Lower lobe of right lung (tissue), 2 donors: ENCODE measurements around the gene NRXN3. TPM values are rescaled to one million over a fixed set of nuclear protein-coding genes. Genes with fewer than 3 reads are reported as not detected.

Experiments
- ATAC-seq, 2 donors: fragments of 200-7000 bp; cut with Tn5 transposase; one replicate each; pipeline ENCODE4 v1.9.1; 2020 to 2022; ENCODE audit warnings: mild to moderate bottlenecking in 2 of 2, moderate library complexity in 2 of 2
- DNase-seq: peaks from one replicate; pipeline ENCODE4 v3.0.0-alpha.2; 2020
- H3K27ac ChIP-seq: fragments of 200-600 bp; one replicate; pipeline ENCODE4 v1.8.0; 2022
- H3K27me3 ChIP-seq: fragments of 200-600 bp; one replicate; pipeline ENCODE4 v1.8.0; 2022; ENCODE audit warnings: low read depth
- H3K36me3 ChIP-seq: fragments of 200-600 bp; one replicate; pipeline ENCODE4 v1.8.0; 2022; ENCODE audit warnings: mild to moderate bottlenecking
- H3K4me1 ChIP-seq: fragments of 200-600 bp; one replicate; pipeline ENCODE4 v1.8.0; 2022
- H3K4me3 ChIP-seq: fragments of 200-600 bp; one replicate; pipeline ENCODE4 v1.8.0; 2022; ENCODE audit warnings: mild to moderate bottlenecking
- H3K9me3 ChIP-seq: fragments of 200-600 bp; one replicate; pipeline ENCODE4 v1.8.0; 2022
- CTCF ChIP-seq: fragments of 200-600 bp; IDR thresholded peaks from one replicate; pipeline ENCODE4 v1.8.0; 2022; ENCODE audit warnings: antibody characterized with exemption, mild to moderate bottlenecking
- intact Hi-C: fragments of 100-400 bp; cut with DNase I; formaldehyde crosslinking; loops from one replicate; pipeline ENCODE4 v1.11.0; 2022
- total RNA-seq: library from RNA; stranded (reverse); fragmentation: NEBNext Ultra II Directional; extraction: Animal tissue kit (Norgen Biotek cat#: 25700); gene quantifications from one replicate; pipeline ENCODE4 v1.2.1, GENCODE V29; 2021
- donor health status: DM: no; HTN: yes; CAD: no; lungs with severe emphysema.

Gene NRXN3
- total RNA-seq, 1 donor from 2014 or later: 9.0 TPM

DNA sequence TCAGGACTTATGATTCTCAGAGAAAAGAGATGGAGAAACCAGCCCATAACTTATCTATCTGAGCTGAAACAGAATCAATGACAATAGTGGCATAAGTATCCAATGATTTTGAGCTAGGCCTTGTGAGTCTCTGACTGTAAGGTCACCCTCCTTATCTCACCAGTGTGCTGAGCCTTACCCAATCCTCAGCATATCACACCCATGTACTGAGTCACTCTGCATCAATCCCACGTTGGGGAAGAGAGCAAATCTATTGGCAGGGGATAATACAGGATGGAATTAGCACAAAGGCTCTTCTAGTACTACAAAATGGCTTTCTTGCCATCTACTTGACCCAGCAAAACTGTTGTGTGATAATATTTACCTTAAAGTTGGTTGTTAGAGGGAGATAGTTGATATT is 997.8 kb downstream of the NRXN3 start:
- no peak for TF ChIP-seq CTCF
- DNase-seq (no peak), ATAC-seq (no peak)
- H3K4me1 ChIP-seq: no peaks in the 10 kb centered on the region
- H3K36me3 ChIP-seq: no peaks in the 10 kb centered on the region
- intact Hi-C loops: no loop called here
- no peak overlapping the region for H3K4me3 ChIP-seq
- H3K27me3 ChIP-seq: no peaks in the 10 kb centered on the region
- H3K9me3 ChIP-seq: no peaks in the 10 kb centered on the region
- H3K27ac ChIP-seq: no peak overlapping the region

DNA sequence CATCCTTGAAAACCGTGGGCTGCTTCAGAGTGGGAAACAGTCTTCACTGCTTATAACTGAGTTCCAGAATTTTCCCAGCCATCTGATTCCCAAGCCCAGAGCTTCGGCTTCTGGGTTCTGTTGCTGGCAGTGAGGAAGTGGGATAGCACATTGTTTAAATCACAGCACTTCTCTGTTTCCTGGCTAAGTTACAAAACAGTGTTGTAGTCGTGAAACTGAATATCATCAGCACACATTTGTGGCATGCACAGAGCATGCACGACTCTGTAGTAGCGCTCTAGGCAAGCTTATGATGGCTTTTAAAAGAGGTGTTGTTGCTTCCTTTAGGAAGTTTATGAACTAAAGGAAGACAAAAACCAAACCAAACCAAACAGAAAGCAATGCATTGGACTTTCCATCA is 1005.5 kb downstream of the NRXN3 start:
- TF ChIP-seq CTCF: no peak
- DNase-seq (no peak), ATAC-seq (no peak)
- intact Hi-C loops: no loop called here
- Histone ChIP-seq H3K27ac (no peak overlapping the region), H3K4me3 (no peak overlapping the region), H3K27me3 (no peaks in the 10 kb centered on the region), H3K9me3 (no peaks in the 10 kb centered on the region), H3K4me1 (no peaks in the 10 kb centered on the region), H3K36me3 (no peaks in the 10 kb centered on the region)

DNA sequence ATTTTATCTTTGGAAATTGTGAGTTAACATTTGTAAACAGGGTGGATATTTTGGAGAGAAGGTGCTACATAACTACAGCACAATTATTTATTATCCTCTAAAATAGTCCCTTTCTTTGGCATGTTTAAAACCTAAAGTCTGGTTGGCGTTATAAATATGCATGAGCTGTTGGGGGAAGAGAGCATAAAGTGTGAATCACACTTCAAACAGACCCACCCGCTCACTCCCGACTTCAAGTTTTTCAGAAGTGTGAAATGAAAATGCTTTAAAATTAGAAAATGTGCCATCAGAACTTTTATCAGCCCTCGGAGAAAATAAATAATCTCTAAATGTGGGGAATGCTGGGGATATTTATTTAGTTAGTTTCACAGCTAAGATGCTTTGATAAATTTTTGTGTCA is 1006.9 kb downstream of the NRXN3 start:
- intact Hi-C loops: no loop called here
- H3K27ac ChIP-seq: no peak overlapping the region
- H3K4me1 ChIP-seq: no peaks in the 10 kb centered on the region
- no peak overlapping the region for H3K4me3 ChIP-seq
- no peak for ATAC-seq
- H3K27me3 ChIP-seq: no peaks in the 10 kb centered on the region
- no peak for TF ChIP-seq CTCF
- H3K9me3 ChIP-seq: no peaks in the 10 kb centered on the region
- H3K36me3 ChIP-seq: no peaks in the 10 kb centered on the region
- no peak for DNase-seq

- no peak overlapping the region for H3K27ac ChIP-seq
- ATAC-seq (no peak), DNase-seq (no peak)
- H3K4me3 ChIP-seq: no peak overlapping the region
- intact Hi-C loops: no loop called here
- no peaks in the 10 kb centered on the region for H3K4me1 ChIP-seq
- no peaks in the 10 kb centered on the region for H3K36me3 ChIP-seq
- no peaks in the 10 kb centered on the region for H3K9me3 ChIP-seq
- TF ChIP-seq CTCF: no peak
- no peaks in the 10 kb centered on the region for H3K27me3 ChIP-seq
Measured at GRCh38 chr14:79178719-79179118, 1008.5 kb downstream of the NRXN3 start.

DNA sequence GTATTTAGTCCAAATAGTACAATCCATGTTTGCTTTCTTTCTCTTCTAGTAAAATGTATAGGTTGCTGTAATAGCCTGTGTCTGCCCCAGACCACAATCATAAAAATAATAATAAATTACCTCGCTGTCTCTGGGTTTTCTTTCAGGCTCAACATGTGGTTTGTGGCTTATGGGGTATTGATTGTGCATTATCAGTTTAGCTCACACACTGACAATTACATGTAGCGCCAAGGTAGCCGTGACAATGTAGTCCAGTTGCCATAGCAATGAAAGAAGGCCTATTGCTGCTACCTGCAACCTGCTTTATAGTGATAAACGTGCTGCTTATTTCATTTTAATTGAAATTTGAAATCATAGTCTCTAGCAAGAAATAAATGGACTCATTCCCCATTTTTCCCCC is 1009.8 kb downstream of the NRXN3 start:
- no peak overlapping the region for H3K4me3 ChIP-seq
- ATAC-seq: no peak

More for the DNA sequence above, 1009.8 kb downstream of the NRXN3 start:
- no peaks in the 10 kb centered on the region for H3K9me3 ChIP-seq
- DNase-seq: no peak
- no peaks in the 10 kb centered on the region for H3K4me1 ChIP-seq
- TF ChIP-seq CTCF: no peak
- no peaks in the 10 kb centered on the region for H3K27me3 ChIP-seq
- intact Hi-C loops: no loop called here
- H3K27ac ChIP-seq: no peak overlapping the region
- H3K36me3 ChIP-seq: no peaks in the 10 kb centered on the region
